IPS DF 4.7 (cell line): ENCODE results near the gene MAP4K3.
"Not testable (repeated sequence)": the region's sequence is repeated elsewhere in the genome, so short reads cannot be mapped to it uniquely, and the experiment has no call there.

ENCODE experiments used
- DNase-seq: peaks from one replicate; pipeline ENCODE4 v3.0.0-alpha.2; 2013; ENCODE audit warnings: low spot score; ENCODE audit errors: extremely low read depth

MAP4K3 gene

GRCh38 chr2:39409697-39410389 is 27.2 kb downstream of the MAP4K3 start:
- no peak for DNase-seq

GRCh38 chr2:39408351-39409136 is 28.5 kb downstream of the MAP4K3 start:
- DNase-seq = no peak

- DNase-seq = no peak
These were observed 29.4 kb downstream of the MAP4K3 start for GRCh38 chr2:39407516-39408296.

GRCh38 chr2:39405364-39405763 is 31.7 kb downstream of the MAP4K3 start:
- DNase-seq = no peak

GRCh38 chr2:39403311-39403710 is 33.8 kb downstream of the MAP4K3 start:
- no peak for DNase-seq

GRCh38 chr2:39401319-39401718 is 35.8 kb downstream of the MAP4K3 start:
- DNase-seq = no peak

- no peak for DNase-seq
These were observed 37.5 kb downstream of the MAP4K3 start for GRCh38 chr2:39399570-39399969.

GRCh38 chr2:39395313-39395712 is 41.8 kb downstream of the MAP4K3 start:
- no peak for DNase-seq

GRCh38 chr2:39394516-39394961 is 42.5 kb downstream of the MAP4K3 start:
- DNase-seq = no peak

GRCh38 chr2:39392672-39393071 is 44.4 kb downstream of the MAP4K3 start:
- no peak for DNase-seq

- no peak for DNase-seq
These were observed 46.9 kb downstream of the MAP4K3 start for GRCh38 chr2:39390216-39390615.

GRCh38 chr2:39386064-39386463 is 51.0 kb downstream of the MAP4K3 start:
- no peak for DNase-seq

GRCh38 chr2:39385172-39385571 is 51.9 kb downstream of the MAP4K3 start:
- no peak for DNase-seq

GRCh38 chr2:39384071-39384470 is 53.0 kb downstream of the MAP4K3 start:
- DNase-seq = not testable (repeated sequence)

- DNase-seq = no peak
These were observed 53.9 kb downstream of the MAP4K3 start for GRCh38 chr2:39383146-39383545.

- DNase-seq = no peak
These were observed 55.4 kb downstream of the MAP4K3 start for GRCh38 chr2:39381653-39382052.

- DNase-seq = no peak
These were observed 56.4 kb downstream of the MAP4K3 start for GRCh38 chr2:39380525-39381150.

- DNase-seq = no peak
These were observed 57.2 kb downstream of the MAP4K3 start for GRCh38 chr2:39379643-39380524.

GRCh38 chr2:39378968-39379367 is 58.1 kb downstream of the MAP4K3 start:
- DNase-seq = no peak

GRCh38 chr2:39377226-39377939 is 59.7 kb downstream of the MAP4K3 start:
- DNase-seq = no peak
